COLO829 (cell line): Measurements from ENCODE around the gene SNAP29.
"Not testable (repeated sequence)": the region's sequence is repeated elsewhere in the genome, so short reads cannot be mapped to it uniquely, and the experiment has no call there.

ENCODE experiments used
- DNase-seq: peaks from one replicate; pipeline ENCODE4 v3.0.0; 2012; ENCODE audit warnings: low spot score

The SNAP29 gene

DNA sequence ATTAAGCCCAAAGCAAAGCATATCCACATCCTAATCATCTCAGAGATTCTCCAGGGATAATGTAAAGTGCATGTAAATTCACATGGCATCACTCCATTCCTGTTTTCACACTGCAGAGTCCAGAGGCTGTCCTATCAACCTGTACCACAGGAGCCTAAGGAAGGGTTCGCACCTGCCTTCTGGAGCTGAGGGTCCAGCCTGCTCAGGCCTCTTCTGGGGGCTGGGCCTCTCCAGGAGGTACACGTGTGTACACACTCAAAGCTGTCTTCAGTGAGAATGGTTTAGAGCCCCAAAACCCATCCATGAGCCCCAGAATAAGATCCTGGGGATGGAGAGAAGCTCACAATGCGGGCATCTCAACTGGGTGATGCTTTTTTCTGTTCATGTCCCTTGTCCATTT lies 24.1 kb upstream of the SNAP29 start:
- DNase-seq: no peak

DNA sequence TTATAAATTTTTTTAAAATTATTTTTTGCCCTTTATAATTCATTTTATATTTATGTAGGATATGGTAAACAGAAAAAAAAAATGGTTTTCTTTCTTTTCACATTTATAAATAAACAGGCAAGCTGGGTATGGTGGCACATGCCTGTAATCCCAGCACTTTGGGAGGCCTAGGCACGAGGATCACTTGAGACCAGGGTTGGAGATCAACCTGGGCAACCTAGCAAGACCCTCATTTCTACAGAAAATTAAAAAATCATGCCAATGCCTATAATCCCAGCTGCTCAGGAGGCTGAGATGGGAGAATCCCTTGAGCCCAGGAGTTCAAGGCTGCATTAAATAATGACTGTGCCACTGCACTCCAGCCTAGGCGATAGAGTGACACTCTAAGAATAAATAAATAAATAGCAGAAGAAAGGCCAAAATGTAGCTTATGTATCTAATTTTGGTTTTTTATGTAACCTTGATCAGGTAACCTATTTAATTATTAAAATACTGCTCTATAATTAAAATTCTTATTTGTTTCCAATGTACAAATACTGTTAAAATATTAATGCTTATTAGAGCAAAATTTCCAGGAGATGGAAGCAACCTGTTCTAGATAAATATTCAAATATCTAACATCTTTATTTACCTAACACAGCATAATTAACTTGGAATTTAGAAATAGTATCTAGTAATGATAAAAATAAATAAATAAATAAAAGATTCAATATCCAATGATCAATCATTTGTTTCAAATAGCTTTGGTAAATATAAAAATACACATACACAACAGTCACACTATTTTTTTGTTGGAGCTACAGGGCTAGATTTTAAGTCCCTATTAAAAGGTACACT lies 21.6 kb upstream of the SNAP29 start:
- no peak for DNase-seq

DNA sequence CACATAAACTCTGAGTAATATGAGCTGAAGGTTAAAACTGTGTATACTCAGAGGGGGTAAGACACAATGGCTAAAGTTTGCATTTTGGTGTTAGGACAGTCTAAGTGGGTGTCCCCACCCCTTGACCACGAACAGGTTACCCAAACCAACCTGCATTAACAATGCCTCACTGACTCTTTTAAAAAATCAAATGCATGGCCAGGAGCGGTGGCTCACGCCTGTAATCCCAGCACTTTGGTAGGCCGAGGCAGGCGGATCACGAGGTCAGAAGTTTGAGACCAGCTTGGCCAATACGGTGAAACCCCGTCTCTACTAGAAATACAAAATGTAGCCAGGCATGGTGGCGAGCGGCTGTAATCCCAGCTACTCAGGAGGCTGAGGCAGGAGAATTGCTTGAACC lies 19.5 kb upstream of the SNAP29 start:
- not testable (repeated sequence) for DNase-seq

DNA sequence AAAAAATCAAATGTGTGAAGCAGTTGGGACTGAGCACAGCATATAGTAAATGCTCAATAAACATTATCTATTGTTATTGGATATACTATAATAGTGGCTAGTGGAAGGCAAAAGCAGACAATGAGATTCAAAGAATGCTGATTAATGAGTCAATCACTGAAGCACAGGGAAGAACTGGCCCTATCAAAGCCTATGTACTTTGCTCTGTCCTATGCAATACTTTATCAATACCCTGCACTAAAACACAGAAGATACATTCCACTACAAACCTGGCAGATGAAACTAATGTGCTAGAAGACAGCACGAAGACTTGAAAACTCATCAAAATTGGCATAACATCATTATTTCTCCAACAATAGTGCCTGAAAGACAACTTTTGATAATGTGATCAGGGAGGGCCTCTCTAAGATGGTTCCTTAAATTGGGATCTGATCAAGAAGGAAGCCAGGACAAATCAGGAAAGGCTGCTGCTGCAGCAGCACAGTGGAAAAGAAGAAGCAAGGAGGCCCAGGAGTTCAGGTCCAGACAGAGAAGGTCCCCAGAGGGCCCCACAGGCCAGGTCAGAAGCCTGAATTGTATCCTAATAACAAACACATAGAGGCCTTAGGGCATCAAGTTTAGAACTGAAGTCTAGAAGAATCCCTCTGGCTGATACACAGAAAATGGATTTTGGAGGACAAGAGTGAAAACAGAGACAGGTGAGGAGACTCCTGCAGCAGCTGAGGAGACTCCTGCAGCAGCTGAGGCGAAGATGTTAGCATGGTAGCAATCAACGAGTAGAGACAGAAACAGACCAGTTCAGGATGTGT lies 18.8 kb upstream of the SNAP29 start:
- no peak for DNase-seq

DNA sequence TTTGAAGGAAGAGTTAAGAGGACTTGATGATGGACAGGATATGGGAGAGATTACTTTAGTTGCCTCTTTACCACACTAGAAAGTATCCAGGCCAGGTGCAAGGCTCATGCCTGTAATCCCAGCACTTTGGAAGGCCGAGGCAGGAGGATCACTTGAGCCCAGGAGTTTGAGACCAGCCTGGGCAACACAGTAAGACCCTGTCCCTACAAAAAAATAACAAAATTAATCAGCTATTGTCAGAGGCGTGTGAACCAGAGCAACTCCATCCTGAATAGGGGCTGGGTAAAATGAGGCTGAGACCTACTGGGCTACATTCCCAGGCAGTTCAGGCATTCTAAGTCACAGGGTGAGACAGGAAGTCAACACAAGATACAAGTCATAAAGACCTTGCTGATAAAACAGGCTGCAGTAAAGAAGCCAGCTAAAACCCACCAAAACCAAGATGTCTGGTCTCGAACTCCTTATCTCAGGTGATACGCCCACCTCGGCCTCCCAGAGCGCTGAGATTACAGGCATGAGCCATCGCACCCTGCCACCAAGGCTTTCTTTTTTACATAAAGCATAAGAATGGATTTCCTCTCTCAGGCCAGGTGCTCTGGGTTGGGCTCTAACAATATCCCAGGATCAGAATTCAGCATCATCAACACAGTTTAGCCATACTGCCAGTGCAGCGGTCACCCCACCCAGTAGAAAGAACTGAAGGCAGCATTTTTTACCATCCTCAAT lies 18.0 kb upstream of the SNAP29 start:
- no peak for DNase-seq

DNA sequence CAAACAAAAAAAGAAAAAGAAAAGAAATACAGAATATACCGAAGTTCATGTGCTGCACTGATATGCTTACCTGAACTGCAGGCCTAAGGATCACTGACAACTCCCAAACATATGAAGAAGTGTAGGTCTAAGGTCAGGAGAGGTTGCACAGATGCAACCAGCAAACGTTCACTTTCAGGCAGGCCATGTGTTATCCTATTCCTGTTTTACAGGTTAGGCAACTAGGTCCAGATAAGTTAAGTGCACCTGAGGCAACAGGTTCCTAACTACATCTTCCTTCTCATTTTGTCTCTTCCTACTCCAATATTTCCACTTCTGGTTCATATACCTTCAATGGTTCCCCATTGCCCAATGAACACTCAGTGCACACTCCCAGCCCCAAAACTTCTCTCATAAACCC lies 15.3 kb upstream of the SNAP29 start:
- DNase-seq: no peak

DNA sequence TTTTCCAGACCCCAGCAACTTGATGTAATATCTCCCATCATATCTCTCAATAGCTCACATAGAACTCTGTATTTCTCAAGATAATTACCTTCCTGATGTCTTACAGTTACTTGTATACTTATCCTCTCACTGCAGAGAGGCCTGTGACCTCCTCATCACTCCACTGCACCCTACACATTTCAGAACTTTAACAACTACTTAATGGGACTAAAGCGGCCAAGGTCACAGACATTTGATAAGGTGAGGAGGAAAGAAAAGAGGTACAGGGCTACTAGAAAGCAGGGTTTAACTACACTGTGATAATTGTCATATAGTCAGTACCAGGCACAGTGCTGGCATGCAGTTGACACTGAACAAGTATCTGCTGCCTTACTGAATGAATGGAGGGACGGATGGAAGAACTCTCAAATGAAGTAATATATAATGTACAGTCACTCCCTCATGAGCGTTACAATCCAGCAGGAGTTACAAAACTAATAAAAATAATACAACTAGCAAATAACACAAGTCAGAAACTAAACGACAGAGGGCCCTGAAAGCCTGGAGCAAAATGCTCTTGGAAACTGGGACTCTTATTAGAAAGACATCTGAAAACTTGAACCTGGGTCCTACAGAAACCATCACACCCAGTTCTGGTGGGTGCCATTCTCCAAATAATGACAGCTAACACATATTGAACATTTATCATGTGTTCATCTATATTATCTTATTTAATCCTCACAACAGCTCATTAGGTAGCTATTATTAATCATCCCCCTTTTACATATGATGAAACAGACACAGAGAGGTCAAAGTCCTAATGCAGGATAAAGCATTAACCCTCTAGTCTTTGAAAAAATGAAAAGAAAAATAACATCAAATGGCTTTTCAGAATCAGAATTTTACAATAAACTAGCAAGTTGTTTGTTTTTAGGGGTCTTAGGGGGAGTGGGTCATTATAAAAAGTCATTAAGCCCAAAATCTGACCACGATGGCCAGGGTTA lies 14.5 kb upstream of the SNAP29 start:
- DNase-seq: no peak

DNA sequence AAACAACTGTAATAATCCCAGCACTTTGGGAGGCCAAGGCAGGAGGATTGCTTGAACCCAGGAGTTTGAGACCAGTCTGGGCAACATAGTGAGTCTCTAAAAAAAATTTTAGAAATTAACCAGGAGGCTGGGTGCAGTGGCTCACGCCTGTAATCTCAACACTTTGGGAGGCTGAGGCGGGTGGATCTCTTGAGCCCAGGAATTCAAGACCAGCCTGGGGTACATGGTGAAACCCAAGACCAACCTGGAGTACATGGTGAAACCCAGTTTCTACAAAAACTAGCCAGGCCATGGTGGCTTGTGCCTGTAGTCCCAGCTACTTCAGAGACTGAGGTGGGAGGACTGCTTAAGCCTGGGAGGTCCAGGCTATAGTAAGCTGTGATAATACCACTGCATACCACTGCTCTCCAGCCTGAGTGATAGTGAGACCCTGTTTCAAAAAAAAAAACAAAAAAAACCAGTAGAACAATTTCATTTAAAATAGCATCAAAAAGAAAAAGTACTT lies 11.4 kb upstream of the SNAP29 start:
- no peak for DNase-seq

DNA sequence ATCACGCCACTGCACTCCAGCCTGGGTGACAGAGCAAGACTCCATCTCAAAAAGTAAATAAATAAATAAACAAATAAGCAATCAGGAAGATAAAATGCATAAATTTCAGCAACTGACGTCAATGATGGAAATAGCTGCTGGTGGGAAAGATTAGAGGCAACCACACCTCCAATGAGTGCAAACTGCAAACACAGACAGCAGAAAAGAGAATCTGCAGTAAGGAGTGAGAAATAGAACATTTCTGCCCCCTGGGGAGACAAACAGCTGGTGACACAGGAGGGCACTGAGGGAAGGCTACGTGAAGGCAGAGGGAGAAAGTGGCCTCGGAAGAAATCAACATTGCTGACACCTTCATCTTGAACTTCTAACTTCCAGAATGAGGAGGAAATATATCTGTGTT lies 6.7 kb upstream of the SNAP29 start:
- DNase-seq: no peak

DNA sequence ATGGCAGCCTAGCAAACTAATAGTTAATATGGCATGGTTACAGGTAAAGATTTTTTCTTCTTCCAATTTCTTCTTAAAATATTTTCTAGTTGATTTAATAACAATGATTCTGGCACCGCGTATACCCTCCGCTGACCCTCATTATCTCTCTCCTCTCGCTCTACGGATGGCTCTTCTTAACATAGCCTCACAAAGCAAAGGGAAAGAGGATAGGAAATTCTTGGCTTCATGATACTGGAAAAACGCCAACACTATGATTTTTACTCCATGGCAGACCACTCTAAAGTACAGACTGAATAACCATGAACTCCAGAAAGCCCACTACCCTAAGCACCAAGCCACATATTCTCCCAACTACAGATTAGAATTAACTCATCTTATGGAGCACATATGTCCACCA lies 6.3 kb upstream of the SNAP29 start:
- DNase-seq: no peak

DNA sequence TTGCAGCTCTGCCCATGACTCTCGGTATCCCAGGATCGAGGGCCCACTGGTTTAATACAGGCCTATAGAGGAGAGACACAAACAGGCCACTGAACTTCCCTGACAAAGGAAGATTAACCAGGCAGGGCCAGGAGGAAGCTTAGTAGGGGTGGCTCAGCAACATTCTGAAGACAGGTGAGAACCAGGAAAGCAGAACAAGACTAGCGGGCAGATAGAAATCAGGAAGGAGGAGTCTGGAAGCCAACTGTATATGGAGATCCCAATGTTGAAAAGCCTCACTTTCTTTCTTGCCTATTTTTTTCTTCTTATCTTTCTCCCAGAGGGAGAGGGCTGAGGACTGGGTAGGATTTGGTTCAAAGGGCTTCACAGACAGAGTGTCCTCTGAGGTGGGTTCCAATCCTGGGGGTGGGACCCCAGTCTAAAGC lies 5.6 kb upstream of the SNAP29 start:
- DNase-seq: no peak

DNA sequence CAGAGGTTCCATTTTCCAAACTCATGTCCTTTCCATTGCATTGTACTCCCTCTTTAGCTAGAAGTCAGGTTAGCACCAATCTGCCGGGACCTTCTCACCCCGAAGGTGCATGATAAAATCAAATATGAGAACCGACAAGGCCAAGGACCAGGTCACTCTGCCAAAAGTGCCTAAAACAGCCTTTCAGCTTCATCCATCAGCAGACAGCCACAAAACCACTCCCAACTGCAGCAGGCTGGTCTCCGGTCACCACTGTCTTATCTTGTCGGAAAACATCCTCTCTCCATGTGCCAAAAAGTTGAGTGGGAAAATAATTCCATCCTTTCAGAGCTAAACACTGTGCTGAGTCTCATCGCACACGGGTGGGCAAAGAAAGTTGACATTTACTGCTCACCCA lies 1.6 kb upstream of the SNAP29 start:
- DNase-seq: no peak

DNA sequence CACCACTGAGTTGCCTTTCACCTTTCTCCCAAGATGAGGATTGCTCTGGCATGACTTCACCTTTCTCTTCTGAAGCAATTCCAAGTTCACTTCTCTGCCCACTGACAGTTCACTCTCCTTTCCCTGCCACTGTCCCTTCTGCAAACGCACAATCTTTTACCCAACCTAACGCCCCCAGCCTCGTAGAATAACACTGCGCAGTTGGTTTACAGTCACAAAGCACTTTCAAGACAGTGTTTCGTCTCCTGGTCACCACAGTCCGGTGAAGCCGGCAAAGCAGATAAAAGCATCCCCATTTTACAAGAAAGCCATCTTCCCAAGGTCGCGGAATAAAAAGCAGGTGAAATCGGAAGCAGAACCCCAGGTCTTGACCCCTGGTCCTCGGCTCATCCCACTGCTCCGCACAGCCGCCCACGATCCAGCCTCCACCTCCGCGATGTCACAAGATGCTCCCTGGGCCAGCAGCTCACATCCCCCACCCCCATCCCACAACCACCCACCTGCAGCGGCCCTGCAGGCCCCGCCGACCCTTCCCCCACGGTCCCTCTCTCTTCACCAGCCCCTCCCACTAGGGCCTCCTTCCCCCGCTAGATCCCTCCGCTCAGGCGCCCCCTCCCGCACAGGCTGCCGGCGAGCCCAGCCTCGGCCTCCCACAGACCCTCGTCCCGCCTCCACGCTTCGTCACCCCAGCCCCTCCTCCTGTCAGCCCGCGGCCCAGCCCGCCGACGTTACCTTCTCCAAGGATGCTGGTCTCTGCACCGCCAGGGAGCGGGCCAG lies 781 bp upstream of the SNAP29 start:
- DNase-seq: peak; percentile 62

DNA sequence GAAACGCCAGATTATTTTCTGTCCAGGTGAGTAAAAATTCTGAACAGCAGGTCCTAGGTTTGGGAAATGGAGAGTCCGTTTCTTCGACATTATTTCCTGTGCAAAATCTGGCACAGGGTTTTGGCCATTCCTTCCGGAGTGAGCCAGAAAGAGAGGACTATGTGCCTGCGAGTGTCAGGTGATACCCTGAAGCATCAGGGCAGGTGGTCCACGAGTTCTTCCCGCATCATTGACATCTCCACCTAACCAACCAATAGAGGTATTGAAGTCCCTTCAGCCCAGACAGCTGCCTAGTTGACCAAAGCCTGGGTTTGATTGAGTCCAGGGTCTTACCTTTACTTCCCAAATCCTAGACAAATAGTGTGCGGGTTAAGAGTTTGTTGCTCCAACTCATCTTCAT lies 808 bp downstream of the SNAP29 start:
- DNase-seq: no peak

DNA sequence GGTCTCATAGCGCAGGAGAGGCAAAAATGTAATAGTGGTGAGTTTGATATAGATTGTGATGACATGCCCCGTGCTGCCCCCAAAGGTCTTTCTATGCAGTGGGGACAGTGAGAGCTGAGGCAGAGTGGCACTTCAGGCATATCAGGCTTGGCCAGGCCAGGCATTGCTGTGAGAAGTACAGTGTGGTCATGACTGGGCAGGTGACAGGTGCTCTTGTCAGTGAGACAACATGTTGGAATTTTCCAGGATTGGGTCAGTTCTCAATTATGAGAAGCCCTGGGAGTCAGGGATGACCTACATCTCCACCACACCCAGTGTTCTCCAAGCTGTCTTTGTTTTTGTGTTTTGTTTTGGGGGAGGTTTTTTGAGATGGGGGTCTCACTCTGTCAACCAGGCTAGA lies 3.7 kb downstream of the SNAP29 start:
- no peak for DNase-seq

DNA sequence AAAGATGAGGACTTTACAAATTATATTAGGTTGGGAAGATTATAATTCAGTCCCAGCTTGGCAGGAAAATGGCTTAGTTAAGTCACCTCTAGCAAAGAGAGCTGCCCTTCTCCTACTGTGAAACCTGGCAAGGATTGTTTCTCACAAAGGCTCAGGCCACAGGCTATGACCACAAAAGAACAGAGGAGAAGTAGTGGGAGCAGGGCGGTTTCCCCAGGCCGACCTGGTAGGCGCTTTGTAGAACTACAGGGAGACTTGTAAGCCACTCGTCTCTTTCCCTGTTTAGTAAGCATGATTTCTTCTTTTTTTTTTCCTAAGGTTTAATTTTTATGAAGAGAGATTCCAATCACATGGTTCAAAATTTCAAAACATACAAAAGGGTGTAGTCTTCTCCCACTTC lies 4.6 kb downstream of the SNAP29 start:
- no peak for DNase-seq

DNA sequence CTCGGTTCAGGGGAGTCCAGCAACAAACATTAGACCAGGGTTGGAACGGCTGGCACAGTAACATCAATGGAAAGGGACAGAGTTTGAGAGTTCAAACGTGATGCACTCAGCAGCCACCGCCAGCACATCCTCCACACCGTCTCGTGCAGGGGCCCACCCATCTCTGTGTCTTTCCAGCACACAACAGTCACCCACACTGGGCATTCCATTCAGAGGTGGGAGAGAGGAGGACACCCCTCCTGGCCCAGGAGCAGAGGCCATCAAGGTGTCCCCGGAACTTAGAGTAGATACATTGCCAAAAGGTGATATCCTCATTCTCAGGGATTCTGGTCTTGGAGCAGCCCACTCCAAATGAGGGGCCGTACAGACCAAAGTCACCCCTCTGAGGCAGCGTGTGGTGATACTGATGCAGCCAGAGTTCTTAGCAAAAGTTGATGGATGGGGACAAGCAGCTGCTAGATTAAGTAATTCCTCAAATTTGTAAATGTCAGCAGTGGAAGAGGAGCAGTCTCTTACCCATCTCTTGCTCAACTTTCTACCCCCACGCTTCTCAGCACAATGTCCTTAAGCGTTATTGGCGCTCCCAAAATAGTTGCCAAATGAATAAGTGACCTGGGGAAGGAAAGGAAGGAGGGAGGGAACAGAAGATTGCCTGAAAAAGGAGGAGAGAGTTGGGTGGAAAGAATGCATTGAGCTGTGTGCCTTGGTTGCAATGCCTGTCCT lies 5.5 kb downstream of the SNAP29 start:
- DNase-seq: no peak

DNA sequence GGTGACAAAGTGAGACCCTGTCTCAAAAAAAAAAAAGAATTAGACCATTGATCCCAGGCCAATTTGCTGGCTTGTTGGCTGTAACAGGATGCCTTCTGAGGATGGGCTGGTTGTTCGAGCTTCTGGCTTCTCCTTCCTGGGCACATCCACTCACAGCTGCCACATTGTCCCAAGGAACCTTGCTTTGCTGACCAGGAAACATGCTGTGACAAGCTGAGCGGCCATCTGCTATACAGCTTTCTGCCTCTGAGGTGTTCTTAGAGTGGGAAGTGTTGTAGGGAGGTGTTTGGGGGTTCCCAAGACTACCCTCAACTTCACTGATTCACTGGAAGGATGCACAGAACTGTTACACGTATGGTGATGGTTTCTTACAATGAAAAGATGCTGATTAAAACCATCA lies 6.5 kb downstream of the SNAP29 start:
- DNase-seq: no peak

DNA sequence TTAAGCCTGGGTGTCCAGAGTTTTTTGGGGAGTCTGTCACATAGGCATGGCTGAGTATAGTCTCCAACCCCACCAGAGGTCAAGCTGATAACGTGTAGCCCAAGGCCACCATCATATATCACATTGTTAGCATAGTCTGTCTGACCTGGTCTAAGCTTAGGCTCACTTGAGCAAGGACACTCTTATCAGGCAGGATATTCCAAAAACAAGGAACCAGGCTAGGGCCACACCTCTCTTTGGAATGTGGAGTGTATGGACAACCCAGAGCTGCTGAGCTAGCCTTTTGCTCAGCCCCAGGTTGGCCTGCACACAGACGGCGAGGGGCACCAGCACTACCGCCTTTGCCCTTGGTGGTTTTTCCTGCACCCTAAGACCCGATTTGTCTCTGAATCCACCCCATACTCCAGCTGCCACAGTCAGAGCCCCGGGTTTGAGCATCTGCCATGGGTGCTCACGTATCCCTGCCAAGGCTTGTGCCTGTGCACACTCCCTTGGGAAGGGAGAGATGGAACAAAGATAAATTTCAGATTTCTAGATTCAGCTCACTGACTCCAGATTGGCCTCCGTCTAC lies 7.2 kb downstream of the SNAP29 start:
- DNase-seq: no peak

DNA sequence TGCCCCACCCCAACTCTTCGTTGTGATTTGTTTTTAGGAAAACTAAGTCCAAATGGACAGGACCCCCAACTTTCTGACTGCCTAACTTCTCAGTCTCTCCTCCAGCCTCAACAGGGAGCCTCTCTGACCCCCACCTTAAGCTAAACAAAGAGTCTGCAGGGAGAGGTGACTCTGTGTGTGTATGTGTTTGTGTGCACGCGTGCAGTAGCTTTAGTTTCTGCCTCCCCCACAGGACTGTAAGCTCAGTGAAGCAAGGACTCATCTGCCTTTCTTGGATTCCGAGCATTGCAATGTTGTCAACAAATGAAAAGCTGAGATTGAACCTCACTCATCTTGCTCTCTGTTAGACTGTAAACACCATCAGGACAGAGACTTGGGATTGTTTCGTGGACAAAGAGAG lies 7.9 kb downstream of the SNAP29 start:
- DNase-seq: no peak
